ENCODE measurements around the gene PRR5L.
"Not testable (repeated sequence)": the region's sequence is repeated elsewhere in the genome, so short reads cannot be mapped to it uniquely, and the experiment has no call there.

The PRR5L gene

DNA sequence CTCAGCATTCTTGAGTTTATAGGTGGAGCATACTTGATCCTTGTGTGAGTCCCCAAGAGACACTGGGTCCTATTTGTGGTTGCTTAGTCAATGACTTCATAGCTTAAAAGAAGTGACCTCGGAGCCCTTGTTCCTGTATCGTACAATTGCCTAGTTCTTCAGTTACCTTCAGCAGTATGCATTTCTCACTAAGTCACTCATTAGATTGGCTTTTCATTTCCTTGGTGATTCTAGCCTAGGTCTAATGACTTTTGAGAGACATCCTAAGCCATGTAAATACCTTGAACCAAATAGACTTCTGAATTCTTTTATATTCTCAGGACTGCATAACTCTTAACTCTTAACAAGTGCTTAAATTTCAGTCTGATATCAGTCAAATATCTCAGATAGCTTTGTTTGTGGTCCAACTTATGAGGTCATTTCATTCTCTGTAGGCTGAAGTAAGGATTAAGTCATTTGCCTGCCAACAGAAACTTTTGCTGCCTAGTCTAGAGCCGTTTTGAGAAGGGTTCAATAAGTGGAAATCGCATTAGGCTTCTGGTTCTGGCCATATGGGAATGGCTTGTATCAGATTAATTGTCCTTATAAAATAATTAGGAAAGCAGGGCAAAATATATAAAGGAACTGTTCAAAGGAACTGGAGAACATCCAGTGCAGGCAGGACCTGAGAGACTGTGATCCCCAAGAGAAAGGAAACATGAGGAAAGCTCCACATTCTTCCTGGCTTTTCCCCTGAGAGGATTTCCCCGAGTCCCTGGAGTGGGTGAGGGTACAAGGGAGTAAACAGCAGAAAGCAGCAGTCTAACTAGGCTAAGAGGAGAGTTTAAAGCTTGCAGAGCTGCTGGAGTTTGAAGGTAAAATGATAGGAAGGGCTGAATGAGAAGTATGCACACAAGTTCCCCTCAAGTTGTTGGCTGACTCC lies 174.1 kb downstream of the PRR5L start:
- DNase-seq, result no peak

GRCh38 chr11:36471577-36471976 lies 175.5 kb downstream of the PRR5L start:
- DNase-seq, result no peak

- no peak for DNase-seq
Observed at GRCh38 chr11:36475192-36475591, 179.1 kb downstream of the PRR5L start.

- DNase-seq, result peak; percentile 56
Observed at GRCh38 chr11:36478700-36479329, 182.7 kb downstream of the PRR5L start.

GRCh38 chr11:36480833-36481232 lies 184.7 kb downstream of the PRR5L start:
- DNase-seq, result no peak

- DNase-seq, result not testable (repeated sequence)
Observed at GRCh38 chr11:36483042-36483441, 187.0 kb downstream of the PRR5L start.

DNA sequence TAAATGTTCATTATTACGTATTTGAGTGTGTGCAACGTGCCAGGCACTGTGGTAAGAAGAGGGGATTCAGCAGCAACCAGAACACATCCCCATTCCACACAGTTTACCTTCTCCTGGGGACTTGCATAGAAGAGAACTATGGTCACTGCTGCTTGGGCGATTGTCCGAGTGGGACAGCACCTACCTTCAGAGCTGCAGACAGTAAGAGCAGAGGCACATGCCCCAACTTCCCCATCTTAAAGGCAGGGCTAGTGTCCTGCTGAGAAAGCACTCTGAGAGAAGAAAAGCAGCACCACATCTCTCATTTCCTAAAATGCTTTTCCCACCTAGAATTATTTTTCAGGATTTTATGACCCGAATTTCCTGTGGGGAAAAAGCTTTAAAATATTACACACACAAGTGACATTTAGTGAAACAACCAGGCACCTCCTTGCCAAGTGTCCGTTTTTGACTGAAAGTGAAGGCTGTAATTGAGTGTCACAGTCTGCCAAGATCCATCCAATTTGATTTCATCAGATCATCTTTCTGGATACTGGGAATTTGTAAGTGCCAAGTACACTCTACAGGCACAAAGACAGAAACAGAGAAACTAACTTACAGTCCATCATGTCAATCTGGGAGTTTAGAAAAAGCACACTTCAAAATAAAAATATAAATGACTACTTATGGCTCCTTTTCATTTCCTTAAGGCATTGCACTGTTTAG lies 189.4 kb downstream of the PRR5L start:
- no peak for DNase-seq

DNA sequence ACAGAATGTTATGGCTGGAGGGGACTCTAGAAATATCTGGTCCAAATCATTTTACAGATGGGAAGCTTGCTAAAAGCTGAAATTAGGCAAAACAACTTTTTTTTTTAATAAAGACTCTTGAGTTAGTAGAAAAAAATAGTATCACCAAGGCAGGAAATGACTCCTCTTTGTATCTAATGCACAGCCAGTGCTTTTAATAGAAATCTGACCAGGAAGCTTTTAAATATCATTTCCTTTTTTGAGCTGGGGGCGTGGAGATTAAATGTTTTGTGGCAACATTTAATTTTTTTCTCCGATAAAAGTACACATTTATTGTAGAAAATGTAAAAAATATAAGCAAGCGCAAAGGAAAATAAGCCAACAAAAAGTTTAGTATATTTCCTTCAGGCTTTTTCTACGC lies 191.5 kb downstream of the PRR5L start:
- DNase-seq, result no peak

GRCh38 chr11:36488096-36488495 lies 192.0 kb downstream of the PRR5L start:
- no peak for DNase-seq

DNA sequence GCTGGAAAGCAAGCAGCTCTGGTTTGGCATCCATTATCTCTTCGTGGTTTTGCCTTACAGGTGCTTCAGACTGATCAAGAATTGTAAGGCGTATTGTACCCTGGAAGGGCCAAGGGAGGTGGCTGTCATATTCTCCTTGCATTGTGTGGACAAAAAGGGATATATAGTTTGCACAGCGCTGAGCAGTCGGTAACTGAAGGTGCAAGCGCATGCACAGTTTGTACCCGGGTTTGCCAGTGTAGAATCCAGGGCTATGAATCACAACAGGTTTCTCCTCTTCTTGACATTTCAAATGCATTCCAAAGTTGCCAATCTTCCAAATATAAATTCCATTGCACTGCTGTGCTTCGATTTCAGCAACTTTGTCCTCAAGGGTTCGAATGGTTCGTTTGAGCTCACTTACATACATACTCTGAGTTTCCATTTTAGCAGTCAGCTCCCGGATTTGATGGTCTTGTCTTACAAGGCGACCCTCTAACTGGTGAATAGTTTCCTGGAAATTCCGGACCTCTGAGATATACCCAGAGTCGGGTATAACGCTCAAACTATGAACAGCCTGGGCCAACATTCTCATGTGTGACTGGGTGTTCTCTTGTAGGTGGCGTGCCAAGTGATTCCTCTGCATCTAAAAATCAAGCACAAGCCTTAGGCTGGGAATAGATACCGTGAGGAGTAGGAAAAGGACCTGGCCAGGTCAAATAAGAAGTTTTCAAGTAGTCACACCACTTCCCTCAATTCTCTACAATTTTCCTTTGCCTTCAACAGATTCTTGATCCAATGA lies 194.1 kb downstream of the PRR5L start:
- DNase-seq, result no peak

DNA sequence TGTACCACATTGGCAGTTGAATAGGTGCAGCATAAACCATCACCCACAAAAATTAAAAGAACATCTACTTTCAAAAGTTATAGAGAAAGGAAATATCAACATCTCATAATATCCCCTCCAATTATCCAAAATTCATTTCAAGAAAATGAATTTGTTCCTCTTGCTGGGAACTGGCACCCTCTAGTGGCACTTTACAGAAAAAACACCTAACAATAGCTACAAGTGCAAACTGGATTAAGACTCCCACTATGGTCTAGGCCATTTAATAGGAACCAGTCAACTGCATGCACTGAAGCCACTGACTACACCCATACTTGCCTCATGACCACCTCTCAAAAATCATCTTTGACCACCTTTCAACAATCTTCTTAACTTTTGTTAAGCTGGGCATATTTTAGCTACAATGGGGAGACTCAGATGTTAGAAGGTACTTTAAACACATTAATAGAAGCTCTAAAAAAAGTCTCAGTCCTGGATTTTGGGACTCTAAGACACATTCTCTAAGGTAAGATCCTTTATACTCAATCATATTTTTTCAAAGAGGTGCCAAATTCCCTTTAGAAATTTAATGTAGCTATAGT lies 196.7 kb downstream of the PRR5L start:
- DNase-seq, result no peak

DNA sequence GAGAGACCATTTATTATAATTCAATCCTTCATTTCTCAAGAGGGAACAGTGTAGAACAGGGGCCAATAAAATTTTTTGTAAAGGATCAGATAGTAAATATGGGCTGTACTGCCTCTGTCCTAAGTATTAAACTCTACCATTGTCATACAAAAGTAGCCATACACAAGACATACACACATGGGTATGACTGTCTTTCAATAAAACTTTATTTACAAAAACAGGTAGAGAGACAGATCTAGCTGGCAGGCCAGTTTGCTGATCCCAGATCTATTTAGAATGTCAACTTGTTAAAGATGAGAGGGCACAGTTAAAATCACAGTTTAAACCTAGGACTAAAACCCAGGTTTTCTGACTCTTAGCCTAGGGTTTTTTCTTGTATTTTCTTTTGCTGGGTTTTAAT lies 197.2 kb downstream of the PRR5L start:
- no peak for DNase-seq

DNA sequence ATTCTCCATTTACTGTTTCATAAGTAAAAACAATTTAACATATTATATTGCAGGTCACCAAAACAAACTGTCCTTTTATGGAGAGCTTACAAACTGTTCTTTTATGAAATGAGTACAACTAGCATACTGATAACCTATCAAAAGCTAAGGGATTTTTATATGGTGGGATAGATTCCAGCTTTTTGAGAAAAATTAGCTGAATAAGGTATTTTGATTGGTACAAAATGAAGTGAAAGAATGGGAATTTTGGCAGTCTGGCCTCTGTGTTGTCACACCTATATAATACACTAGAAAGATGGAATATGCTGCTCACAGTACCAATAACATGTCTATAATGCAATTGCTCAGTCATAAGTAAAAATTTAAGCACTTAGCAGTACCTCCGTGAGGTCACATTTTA lies 202.6 kb downstream of the PRR5L start:
- DNase-seq, result no peak

- DNase-seq, result no peak
Observed at GRCh38 chr11:36499315-36499714, 203.2 kb downstream of the PRR5L start.

- DNase-seq, result no peak
Observed at GRCh38 chr11:36500315-36500721, 204.2 kb downstream of the PRR5L start.

DNA sequence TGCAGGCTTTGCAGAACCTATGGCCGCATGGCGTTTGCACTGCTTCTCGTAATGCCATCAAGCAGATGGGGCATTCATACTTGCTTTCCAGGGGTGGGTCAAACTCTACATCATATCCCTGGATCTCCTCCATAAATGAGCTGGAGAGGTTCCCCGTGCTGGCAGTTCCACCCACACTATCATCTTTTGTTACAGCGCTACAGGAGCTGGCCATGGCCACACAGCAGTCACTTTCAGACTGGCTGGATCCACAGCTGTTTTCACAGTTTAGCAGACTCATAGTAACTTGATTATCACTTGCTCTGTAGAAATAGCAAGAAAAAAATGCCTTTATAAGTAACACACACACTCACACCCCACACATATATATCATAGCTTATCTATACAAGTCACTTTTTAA lies 205.1 kb downstream of the PRR5L start:
- DNase-seq, result peak; percentile 33

- DNase-seq, result no peak
Observed at GRCh38 chr11:36507824-36508489, 211.9 kb downstream of the PRR5L start.

DNA sequence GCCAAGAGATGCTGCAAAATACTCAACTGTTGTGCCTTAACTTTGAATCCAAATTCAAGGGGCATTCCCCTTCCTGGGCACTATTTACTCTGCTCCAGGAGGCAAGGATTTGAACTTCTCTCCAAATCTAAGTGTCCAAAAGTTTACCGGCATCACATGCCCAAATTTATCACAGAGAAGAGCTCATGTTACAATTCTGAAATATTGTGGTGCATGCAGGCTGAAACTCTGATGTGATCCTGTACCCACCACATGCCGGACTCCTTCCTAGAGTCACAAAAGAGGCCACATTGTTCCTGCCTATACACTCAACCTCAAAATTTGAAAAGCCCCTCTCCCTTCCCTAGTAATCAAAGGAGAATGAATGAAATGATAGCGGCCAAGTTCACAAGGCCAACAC lies 212.7 kb downstream of the PRR5L start:
- DNase-seq, result no peak

DNA sequence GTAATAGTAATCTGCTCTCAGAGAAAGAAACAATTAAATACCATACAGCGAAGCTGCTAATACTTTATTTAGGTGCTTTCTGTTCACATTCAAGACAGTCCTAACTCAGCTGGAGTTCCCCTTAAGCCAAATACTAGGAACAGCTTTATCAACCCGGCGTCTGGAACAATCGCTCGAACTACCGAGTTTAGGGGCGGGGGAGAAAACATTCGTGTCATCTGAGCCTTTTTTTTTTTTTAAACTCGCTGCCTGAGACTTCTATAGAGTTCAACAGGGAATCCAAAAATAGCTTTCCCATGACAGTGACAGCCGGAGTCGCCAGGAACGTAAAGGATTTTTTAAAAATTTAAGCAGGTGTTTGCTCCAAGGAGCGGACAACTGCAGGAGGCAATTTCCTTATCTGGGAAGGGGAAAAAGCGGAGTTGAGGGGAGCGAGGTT lies 213.1 kb downstream of the PRR5L start:
- DNase-seq, result peak; percentile 39

DNA sequence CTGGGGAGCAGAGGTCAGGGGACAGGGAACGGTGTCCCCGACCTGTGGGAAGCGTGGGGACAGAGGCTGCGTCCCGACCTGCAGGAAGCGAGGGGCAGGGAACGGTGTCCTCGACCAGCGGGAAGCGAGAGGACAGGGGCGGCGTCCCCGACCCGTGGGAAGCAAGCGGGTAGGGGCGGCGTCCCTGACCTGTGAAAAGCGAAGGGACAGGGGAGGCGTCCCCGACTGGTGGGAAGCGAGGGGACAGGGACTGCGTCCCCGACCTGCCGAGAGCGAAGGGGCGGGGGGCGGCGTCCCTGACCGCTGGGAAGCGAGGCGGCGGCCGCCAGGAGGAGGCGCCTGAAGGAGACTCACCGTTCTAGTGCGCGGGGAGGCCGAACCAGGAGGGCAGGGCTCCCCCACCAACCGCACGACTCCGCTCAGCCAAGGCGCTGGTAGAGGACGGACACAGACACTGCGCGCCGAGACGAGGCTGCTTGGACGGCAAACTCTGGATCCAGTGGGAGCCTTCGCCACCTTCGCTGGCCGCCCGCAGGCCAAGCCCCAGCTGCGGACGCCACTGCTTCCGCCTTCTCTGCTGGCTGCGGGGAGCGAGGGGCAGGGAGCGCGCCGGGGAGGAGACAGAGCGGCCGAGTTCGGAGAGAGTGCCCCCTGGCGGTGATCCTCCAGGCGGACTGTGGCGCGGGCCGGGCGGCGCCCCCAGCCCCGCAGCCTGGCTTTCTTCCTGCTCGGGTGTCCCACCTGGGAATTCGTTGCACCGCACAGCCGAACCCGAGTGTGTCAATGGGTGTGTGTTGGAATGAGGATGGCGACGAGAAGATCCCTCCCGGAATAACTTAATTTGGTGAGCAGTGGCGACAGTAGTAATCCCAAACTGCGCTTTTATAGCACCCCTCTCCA lies 213.9 kb downstream of the PRR5L start, which contains the start of gene TRAF6:
TSS of gene TRAF6 (minus strand) at position 579 of the 900 bp plus-strand sequence. CDS start 8,757 bp downstream, outside the sequence.
- DNase-seq, result peak; percentile 92

- no peak for DNase-seq
Observed at GRCh38 chr11:36510594-36510942, 214.5 kb downstream of the PRR5L start.
